HG03064 (cell line): ENCODE results near the gene KMO.

ENCODE experiments used
- ATAC-seq: cut with Tn5 transposase; IDR thresholded peaks from one replicate; pipeline ENCODE4 v1.9.1; 2021; ENCODE audit warnings: low read depth; ENCODE audit not compliant: unreplicated experiment

Gene KMO

DNA sequence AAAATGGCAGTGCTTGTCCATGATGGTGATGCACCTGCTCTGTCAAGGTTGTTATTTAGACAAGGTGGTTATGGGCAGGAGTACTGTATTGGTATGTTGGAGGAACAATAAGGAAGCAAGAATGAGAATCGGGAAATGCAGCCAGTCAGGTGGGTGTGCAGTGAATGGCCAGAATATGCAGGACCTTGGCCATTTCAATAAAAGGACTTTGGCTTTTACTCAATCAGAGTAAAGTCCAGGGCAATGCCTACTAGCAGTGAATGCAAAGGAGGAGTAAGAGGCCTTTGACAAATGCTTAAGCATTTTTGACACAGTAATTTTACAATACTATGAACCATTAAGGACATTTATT lies 110.4 kb downstream of the KMO start:
- ATAC-seq: no peak

- no peak for ATAC-seq
Measured at GRCh38 chr1:241644259-241644658, 112.1 kb downstream of the KMO start.

DNA sequence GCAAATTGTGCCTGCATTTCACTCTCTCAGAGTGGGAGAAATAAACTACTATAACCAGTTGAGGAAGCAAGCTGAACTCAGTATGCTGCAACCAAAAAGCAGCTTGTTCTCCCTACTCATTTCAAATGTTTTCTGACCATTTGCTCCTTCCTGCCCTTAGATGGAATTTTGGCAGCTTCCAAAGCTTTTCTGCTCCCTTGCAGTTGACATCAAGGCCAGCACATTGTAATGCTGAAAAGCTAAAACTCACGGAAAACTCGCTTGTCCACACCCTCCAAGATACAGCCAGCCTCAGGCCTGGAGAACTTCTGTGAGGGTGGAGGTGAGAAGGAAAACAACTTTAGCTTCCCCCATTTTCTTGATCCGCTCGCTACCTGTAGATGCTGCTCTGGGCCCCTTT lies 113.0 kb downstream of the KMO start:
- no peak for ATAC-seq
